ENCODE measurements around the gene EHD3.
"Not testable (repeated sequence)": the region's sequence is repeated elsewhere in the genome, so short reads cannot be mapped to it uniquely, and the experiment has no call there.

Gene EHD3

DNA sequence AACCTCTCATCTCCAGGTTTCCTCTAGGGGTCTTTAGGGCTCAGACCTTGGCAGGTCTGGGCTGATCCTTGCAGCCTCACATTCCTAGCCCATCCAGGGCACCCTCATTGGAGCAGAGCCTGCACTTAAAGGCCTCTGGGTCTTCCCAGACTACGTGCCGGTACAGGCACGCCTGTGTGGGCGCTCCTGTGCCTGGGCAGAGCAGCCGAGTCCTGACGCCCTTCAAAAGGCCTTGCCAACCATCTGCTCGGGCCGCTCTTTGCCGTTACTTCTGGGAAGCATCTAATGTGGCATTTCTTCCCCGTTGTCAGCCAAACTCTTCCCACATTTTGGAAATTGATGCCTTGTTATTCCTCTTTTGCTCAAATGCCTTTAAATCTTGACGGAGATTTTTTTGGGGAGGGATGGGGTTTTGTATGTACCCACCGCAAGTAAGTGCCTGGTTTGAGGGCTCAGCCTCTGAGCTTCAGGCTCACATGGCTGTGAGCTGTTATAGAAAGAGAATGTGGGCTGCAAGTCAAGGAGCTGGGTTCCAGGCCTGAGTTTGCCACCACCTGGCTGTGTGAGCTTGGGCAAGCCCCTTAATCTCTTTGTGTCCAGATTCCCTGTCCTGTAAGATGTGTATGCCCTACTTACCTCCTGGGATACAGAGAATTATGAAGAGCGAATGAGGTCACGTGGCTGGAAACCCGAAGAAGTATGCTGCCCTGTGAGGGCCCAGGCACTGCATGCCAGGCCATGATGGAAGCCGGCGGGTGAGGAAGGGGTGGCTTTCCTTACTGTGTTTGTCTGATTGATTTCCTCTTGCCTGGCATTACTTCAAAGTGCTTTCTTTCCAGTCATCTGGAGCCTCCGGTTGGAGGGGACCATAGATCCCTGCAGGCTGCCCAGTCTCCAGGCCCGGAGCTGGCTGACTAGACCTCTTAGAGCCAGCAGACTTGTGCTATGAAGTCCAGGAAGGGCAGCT is 20.6 kb downstream of the EHD3 start:
- DNase-seq (ENCODE audit: low read depth in 2 of 2, low spot score in 1 of 2), result no peak

DNA sequence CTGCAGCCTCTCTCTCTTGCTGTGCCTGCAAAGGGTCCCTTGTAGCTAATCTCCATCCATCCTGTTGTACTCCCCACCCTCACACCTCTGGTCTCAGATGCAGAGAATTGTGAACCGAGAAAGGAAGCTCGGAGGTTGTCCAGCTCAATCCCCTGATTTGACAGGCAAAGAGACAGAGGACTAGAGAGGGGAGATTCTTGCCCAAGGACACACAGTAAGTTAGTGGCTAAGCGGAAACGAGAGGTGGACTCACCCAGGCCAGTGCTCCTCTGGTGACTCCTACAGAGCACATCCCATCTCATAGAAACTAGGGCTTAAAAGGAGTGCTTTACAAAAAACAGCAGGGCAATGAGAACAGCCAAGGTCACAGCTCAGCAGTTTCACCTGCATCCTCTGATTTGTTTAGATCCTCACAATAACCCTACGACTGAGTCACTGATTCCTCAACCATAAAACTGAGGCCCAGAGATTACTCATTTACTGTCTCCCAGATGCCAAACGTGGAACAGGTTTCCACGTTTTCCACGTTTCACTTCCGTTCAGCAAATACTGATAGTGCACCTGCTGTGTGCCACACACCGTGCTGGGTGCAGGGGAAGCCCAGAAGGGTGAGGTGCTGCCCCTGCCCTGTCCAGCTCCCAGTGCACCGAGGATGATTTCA is 22.1 kb downstream of the EHD3 start:
- DNase-seq (ENCODE audit: low read depth in 2 of 2, low spot score in 1 of 2), result no peak

DNA sequence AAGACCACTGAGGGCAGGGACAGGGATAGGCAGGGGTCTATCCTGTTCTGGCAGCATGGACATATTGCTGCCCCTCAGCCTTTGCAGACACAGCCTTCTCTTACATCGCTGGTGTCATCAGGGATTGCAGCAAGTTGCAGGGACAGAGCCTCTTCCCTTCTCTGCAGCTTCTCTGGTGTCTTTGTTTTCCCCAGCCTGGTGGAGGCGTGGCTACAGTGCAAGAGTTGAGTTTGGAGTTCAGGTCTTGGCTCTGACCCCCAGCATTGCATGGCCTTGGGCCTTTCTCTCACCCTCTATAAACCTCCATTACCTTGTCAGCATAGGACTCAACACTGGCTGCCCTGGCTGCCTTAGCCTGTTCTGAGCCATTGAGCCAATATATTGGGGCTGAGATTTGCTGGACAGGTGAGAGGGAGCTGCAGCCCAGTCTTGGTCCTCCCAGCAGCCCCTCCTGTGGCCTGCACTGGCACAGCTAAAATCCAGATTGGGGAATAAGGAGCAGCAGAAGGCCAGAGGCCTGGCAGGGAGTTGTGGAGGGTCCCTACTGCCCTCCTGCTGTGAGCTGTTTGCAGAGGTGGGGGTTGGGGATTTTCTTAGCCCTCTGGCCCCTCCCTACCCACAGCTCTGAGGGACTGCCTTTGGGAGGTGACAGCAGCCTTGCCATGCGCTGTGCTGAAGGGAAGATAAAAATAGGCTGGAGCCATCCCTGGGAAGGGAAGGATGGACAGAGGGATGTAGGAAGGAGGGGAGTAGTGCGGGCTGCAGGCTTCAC is 22.8 kb downstream of the EHD3 start:
- no peak for DNase-seq (ENCODE audit: low read depth in 2 of 2, low spot score in 1 of 2)

GRCh38 chr2:31258351-31258750 is 24.4 kb downstream of the EHD3 start:
- no peak for DNase-seq (ENCODE audit: low read depth in 2 of 2, low spot score in 1 of 2)

GRCh38 chr2:31259075-31259474 is 25.1 kb downstream of the EHD3 start:
- no peak for DNase-seq (ENCODE audit: low read depth in 2 of 2, low spot score in 1 of 2)

DNA sequence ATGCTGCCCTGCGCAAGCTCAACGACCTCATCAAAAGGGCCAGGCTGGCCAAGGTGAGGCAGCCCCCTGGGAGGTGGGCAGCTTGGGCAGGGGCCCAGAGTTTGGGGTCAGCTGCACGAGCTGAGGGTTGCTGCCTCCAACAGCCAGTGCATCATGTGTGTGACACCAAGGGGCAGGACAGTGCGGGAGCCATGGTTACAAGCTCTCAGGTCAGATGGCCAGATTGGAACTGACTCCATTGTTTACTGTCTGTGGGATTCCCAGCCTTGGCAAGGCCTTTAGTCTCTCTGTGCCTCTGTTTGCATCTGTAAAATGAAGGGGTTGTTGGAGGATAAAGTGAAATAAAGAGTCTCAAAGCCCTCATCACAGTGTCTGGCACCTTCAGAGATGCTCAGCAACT is 26.9 kb downstream of the EHD3 start:
- DNase-seq (ENCODE audit: low read depth in 2 of 2, low spot score in 1 of 2), result no peak

- DNase-seq (ENCODE audit: low read depth in 2 of 2, low spot score in 1 of 2), result no peak
Measured at GRCh38 chr2:31263636-31264190, 29.8 kb downstream of the EHD3 start.

- no peak for DNase-seq (ENCODE audit: low read depth in 2 of 2, low spot score in 1 of 2)
Measured at GRCh38 chr2:31265234-31265633, 31.3 kb downstream of the EHD3 start.

DNA sequence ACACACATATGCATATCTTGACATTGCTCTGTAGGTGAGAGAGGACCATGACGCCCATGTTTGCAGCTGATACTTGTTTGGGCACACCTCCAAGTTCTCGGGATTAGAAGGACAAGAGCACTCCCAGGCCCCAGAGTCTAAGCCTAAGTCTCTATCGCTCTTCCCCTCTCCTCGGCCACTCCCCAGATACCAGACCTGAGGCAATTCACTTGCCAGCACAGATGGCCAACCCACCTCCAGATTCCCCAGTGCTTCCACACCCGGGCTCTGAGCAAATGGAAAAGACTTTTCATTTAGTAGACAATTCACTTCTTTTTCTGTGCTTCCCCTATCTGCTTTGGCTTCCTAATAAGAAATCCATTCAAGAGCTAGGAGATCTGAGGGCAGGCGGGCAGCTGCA is 32.9 kb downstream of the EHD3 start:
- DNase-seq (ENCODE audit: low read depth in 2 of 2, low spot score in 1 of 2), result no peak

DNA sequence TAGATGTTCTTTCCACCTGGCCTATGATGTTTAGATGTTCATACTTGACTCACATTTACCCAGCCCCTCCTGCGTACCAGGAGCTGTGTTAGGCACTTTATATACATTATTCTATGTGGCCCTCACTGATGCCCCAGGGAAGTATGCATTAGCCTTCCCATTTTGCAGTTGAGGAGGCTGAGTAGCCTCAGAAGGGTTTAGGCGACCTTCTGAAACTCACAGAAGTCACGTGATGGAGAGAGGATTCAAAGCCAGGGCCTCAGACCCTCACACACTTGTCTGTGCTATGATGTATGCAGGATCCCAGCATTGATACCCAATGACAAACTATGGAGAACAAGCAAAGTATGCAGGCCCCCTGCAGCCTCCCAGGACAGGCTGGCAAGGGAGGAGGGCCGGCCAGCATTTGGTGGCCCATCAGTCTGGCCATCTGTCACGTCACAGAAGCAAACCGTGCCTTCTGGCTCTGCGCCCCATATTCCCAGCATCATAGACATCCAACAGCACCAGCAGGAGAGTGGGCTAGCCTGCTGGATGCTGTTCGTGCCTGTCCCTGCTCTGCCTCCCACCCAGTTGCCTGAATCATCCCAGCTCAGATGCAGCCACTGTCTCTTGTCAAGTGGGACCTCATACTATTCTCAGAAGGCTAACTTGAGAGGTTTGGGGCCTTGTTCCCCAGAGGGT is 33.6 kb downstream of the EHD3 start:
- DNase-seq (ENCODE audit: low read depth in 2 of 2, low spot score in 1 of 2), result no peak

DNA sequence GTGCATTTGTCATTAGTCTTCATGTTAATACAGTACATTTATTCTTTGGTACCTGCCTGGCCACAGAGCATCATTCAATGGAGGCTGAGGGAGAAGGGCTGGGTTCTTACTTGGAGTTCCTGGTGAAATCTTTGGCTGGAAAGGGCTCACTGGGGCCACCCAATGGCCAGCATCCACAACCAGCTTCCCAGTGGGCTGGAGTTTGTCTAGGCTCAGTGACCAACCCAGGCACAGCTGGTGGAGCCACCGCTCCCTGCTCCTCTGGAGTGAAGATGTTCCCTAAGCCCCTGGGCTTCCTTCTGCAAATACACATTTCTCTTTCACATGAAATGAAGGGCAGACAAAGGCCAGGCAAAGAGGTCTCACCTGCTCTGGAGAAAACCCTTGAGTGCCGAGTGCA is 34.4 kb downstream of the EHD3 start:
- DNase-seq (ENCODE audit: low read depth in 2 of 2, low spot score in 1 of 2), result no peak

DNA sequence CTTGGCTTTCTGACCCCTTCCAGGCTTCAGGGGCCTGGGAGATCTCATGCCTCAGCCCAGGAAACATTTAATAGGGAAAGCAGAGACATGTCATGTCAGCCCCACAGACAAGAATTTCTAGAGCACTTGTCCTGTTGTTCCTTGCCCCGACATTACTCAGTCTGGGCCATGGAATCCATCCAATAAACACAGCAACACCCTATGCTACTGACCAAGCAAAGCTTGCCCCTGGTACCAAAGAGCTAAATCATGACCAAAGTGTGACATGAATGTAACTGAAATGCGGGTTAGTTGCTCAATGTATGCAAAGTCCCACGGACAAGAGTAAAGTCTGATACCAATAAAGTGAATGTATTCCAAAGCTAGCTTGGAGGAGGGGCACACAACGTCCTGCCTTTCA is 35.1 kb downstream of the EHD3 start:
- DNase-seq (ENCODE audit: low read depth in 2 of 2, low spot score in 1 of 2), result no peak

GRCh38 chr2:31270131-31270530 is 36.2 kb downstream of the EHD3 start:
- no peak for DNase-seq (ENCODE audit: low read depth in 2 of 2, low spot score in 1 of 2)

DNA sequence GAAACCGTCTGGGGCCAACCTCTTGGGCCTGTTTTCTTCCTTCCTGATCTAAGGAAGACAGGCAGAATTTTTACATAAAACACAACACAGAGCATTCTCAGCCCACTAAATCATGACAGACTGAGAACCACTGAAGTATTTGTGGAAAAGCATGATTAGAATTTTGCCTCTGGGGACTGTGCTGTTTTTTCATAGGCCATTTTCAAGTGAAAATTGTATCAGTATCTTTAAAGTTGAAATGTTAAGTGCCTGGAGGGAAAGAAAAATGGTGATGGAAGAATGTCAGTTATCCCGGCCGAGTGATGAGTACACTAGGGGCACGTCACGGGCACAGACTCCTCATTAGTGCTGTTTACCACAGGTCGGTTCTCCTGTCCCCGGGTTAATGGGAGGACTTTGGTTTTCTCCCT is 36.9 kb downstream of the EHD3 start:
- no peak for DNase-seq (ENCODE audit: low read depth in 2 of 2, low spot score in 1 of 2)

DNA sequence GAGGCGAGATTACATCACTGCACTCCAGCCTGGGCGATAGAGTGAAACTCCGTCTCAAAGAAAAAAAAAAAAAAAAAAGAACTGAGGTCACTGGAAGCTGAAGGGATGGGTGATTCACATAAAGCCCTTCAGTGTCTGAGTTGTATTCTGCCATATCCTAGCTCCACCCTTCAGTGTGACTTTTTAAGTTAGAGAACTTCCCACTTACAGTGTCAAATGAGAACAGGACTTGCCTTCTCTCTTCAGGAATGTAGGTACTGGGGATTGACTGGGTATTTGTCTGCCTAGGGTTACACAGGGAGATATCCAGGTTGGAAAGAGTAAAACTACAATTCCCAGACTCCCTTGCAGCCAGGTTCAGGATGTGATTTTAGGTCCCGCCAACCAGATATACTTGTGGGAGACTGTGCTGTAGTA is 37.9 kb downstream of the EHD3 start:
- no peak for DNase-seq (ENCODE audit: low read depth in 2 of 2, low spot score in 1 of 2)

DNA sequence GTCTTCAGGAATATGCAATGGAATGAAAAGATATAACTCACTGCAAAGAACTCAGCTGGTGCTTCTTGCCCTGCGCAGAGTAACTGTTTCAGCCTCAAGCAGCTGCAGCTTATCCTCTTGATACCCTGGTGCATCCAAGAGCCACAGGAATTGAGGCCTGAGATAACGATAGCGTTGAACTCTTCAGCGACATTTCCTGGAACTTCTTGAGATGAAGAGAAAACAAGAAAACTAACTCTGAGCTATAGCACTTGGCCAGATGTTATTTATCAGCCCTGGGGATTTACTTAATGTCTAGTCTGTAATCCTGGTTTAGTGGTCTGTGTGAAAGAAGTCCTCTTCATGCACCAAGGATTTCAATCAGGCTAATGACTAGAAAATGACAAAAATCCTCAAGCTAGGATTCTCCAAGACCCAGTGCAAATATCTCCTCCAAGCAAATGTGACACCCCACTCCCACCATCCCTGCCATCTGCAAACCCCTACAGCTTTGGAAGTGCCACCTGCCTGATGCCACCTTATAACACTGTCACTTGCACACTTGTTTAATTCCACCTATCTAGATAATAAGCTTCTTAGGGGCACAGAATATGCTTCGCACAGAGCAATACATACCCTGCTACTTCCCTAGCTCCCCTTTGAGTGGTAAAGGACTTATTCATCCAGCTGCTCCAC is 40.6 kb downstream of the EHD3 start:
- no peak for DNase-seq (ENCODE audit: low read depth in 2 of 2, low spot score in 1 of 2)

DNA sequence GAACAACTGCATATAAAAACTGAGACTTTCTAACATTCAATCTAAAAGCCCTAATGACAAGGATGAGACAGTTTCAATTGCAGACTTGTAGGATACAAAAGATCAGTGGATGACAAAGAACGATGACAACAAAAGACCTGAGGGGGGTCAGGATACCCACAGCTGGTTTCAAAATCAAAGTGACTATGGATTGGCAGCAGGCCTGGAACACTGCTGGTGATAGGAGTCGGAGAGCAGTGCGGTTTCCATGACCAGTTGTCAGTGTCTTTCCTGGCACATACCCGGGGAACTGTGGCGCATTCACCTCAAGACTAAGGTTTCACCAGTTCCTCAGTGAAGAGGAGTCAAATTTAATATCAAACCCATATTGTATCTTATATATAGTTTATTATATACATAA is 42.0 kb downstream of the EHD3 start:
- DNase-seq (ENCODE audit: low read depth in 2 of 2, low spot score in 1 of 2), result no peak

DNA sequence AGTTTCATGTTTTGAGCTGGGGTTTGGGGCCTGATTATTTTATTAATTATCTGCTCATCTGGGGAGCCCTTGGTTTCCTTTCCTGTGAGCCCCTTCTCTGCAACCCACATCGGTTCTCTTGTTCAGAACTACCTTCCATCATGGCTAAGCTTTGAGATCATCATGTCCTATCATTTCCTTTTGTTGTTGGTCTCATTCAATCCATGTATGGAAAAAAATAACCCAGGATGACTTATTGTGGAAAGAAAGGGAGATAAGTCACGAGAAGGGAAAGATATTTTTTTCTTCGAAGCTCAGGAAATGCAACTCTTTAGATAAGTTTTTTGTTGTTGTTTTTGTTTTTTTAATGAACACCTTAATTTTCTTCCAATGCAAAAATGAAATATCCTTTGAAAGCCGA is 43.7 kb downstream of the EHD3 start:
- no peak for DNase-seq (ENCODE audit: low read depth in 2 of 2, low spot score in 1 of 2)

- no peak for DNase-seq (ENCODE audit: low read depth in 2 of 2, low spot score in 1 of 2)
Measured at GRCh38 chr2:31282634-31283033, 48.7 kb downstream of the EHD3 start.

DNA sequence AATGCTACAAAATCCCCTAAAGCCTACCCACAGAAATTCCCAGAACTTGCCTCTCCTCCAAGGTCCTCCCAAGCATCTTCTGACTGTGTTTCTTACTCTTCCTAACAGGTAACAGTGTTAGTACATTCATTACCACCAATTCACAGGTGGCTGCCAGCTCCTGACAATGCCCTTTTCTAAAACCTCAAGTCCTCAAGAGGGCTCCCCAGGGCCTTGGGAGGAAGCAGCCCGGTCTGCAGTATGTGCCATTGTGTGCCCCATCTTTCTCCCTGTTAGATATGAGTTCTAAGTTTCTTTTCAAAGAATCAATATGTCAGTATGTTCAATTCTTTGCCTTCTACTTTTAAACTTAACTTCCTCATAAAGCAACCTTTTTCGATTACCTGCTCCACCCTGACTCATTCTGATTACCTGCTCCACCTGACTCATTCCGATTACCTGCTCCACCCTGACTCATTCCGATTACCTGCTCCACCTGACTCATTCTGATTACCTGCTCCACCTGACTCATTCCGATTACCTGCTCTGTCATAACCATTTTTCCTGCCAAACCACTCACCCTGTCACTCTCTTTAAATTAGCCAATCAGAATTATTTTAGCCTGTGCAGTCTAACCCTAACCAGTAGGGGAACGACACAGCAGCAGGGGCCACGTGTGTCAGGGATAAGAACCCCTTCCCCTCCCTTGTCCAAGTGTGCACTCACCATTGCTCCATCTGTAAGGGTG is 49.4 kb downstream of the EHD3 start:
- DNase-seq (ENCODE audit: low read depth in 2 of 2, low spot score in 1 of 2), result not testable (repeated sequence)
